MM.1S (cell line): ENCODE measurements around the gene TSPAN7.
A peak's percentile ranks its signal among the peaks of the same experiment; 100 is the strongest.

Experiments used
- DNase-seq: peaks from one replicate; pipeline ENCODE4 v3.0.0-alpha.2; 2015
- H2AFZ ChIP-seq: fragments of 300-600 bp; sonication (generic); 2 replicates; pipeline ENCODE4 v1.6.0; 2016; ENCODE audit warnings: antibody characterized with exemption, low read length
- H3F3A ChIP-seq: fragments of 300-600 bp; sonication (generic); 2 replicates; pipeline ENCODE4 v1.6.1; 2016; ENCODE audit warnings: mild to moderate bottlenecking, antibody characterized with exemption, low read length, moderate library complexity, mixed read lengths; ENCODE audit not compliant: insufficient read depth
- H3K27ac ChIP-seq: fragments of 300-600 bp; sonication (generic); 2 replicates; pipeline ENCODE4 v1.5.1; 2016; ENCODE audit warnings: mild to moderate bottlenecking, low read length
- H3K27me3 ChIP-seq: fragments of 300-600 bp; sonication (generic); replicated peaks from 2 replicates; pipeline ENCODE4 v1.6.0; 2016; ENCODE audit warnings: low read length; ENCODE audit not compliant: insufficient read depth
- H3K36me3 ChIP-seq: fragments of 300-600 bp; sonication (generic); replicated peaks from 2 replicates; pipeline ENCODE4 v1.6.1; 2016; ENCODE audit warnings: mild to moderate bottlenecking, low read length, mixed read lengths; ENCODE audit not compliant: insufficient read depth
- H3K4me1 ChIP-seq: fragments of 300-600 bp; sonication (generic); 2 replicates; pipeline ENCODE4 v1.6.1; 2016; ENCODE audit warnings: low read length, mixed read lengths
- H3K4me2 ChIP-seq: fragments of 300-600 bp; sonication (generic); 2 replicates; pipeline ENCODE4 v1.6.0; 2016; ENCODE audit warnings: low read depth, low read length
- H3K4me3 ChIP-seq: fragments of 300-600 bp; sonication (generic); 2 replicates; pipeline ENCODE4 v1.5.1; 2016; ENCODE audit warnings: low read length, mixed read lengths
- H3K79me2 ChIP-seq: fragments of 300-600 bp; sonication (generic); 2 replicates; pipeline ENCODE4 v1.6.1; 2016; ENCODE audit warnings: mixed run types, low read length, mixed read lengths
- H3K9ac ChIP-seq: fragments of 300-600 bp; sonication (generic); 2 replicates; pipeline ENCODE4 v1.6.1; 2016; ENCODE audit warnings: low read length, mixed read lengths
- H3K9me2 ChIP-seq: fragments of 300-600 bp; sonication (generic); replicated peaks from 2 replicates; pipeline ENCODE4 v1.6.1; 2016; ENCODE audit warnings: mild to moderate bottlenecking, low read length, mixed read lengths; ENCODE audit not compliant: insufficient read depth
- H3K9me3 ChIP-seq: fragments of 300-600 bp; sonication (generic); replicated peaks from 2 replicates; pipeline ENCODE4 v1.6.1; 2016; ENCODE audit warnings: mild to moderate bottlenecking, low read length, mixed read lengths; ENCODE audit not compliant: insufficient read depth
- H4K20me1 ChIP-seq: fragments of 300-600 bp; sonication (generic); 2 replicates; pipeline ENCODE4 v1.6.1; 2016; ENCODE audit warnings: mild to moderate bottlenecking, low read length, moderate library complexity, mixed read lengths; ENCODE audit not compliant: insufficient read depth
- CTCF ChIP-seq: fragments of 300-600 bp; sonication (generic); IDR thresholded peaks from 2 replicates; pipeline ENCODE4 v1.5.1; 2016; ENCODE audit warnings: antibody characterized with exemption, low read length, mixed read lengths
- EZH2 ChIP-seq: fragments of 300-600 bp; sonication (generic); optimal IDR thresholded peaks from 2 replicates; pipeline ENCODE3; 2017; ENCODE audit warnings: low read depth, mild to moderate bottlenecking, antibody characterized with exemption, low read length, mixed read lengths
- EZH2phosphoT487 ChIP-seq: fragments of 300-600 bp; sonication (generic); IDR thresholded peaks from 2 replicates; pipeline ENCODE4 v1.6.1; 2018; ENCODE audit warnings: antibody characterized with exemption, low read length

The TSPAN7 gene

GRCh38 chrX:38596939-38597338, 35.6 kb downstream of the TSPAN7 start:
- Histone ChIP-seq H3K9me3 (no peaks in the 10 kb centered on the region), H3K79me2 (no peaks in the 10 kb centered on the region), H3K36me3 (no peaks in the 10 kb centered on the region), H3K4me1 (0 out of 2 replicates have a peak, but pooled peaks cover 8% of the 10 kb centered on the region), H3K9ac (no peak overlapping the region), H2AFZ (no peak overlapping the region), H3K27me3 (no peaks in the 10 kb centered on the region), H3K27ac (no peak overlapping the region), H3F3A (no peaks in the 10 kb centered on the region), H3K4me2 (peak overlapping the region; percentile 29; the same call in 1 of the 2 replicates), H3K9me2 (no peaks in the 10 kb centered on the region), H4K20me1 (no peaks in the 10 kb centered on the region), H3K4me3 (no peak overlapping the region)
- no peak for DNase-seq
- TF ChIP-seq EZH2 (no peak), EZH2phosphoT487 (no peak), CTCF (no peak)

GRCh38 chrX:38599796-38600755, 38.7 kb downstream of the TSPAN7 start:
- H3K27me3 ChIP-seq = no peaks in the 10 kb centered on the region
- no peaks in the 10 kb centered on the region for H3K79me2 ChIP-seq
- H3K27ac ChIP-seq = no peak overlapping the region
- 0 out of 2 replicates have a peak, but pooled peaks cover 8% of the 10 kb centered on the region for H3K4me1 ChIP-seq
- TF ChIP-seq EZH2phosphoT487 (no peak), CTCF (no peak), EZH2 (no peak)
- no peaks in the 10 kb centered on the region for H3K9me2 ChIP-seq
- no peak overlapping the region for H3K4me2 ChIP-seq
- no peaks in the 10 kb centered on the region for H3F3A ChIP-seq
- no peak overlapping the region for H3K9ac ChIP-seq
- H2AFZ ChIP-seq = no peak overlapping the region
- no peaks in the 10 kb centered on the region for H4K20me1 ChIP-seq
- H3K4me3 ChIP-seq = no peak overlapping the region
- no peaks in the 10 kb centered on the region for H3K9me3 ChIP-seq
- no peak for DNase-seq
- no peaks in the 10 kb centered on the region for H3K36me3 ChIP-seq

GRCh38 chrX:38601866-38602265, 40.5 kb downstream of the TSPAN7 start:
- H3K79me2 ChIP-seq = no peaks in the 10 kb centered on the region
- no peak for TF ChIP-seq EZH2phosphoT487
- TF ChIP-seq CTCF = no peak
- no peak for TF ChIP-seq EZH2
- no peak overlapping the region for H3K27ac ChIP-seq
- H3K4me3 ChIP-seq = no peak overlapping the region
- H3K36me3 ChIP-seq = no peaks in the 10 kb centered on the region
- no peak overlapping the region for H3K9ac ChIP-seq
- 0 out of 2 replicates have a peak, but pooled peaks cover 2% of the 10 kb centered on the region for H3K4me1 ChIP-seq
- no peak for DNase-seq
- H3K27me3 ChIP-seq = no peaks in the 10 kb centered on the region
- no peaks in the 10 kb centered on the region for H3K9me2 ChIP-seq
- H3F3A ChIP-seq = peaks cover 6% of the 10 kb centered on the region
- H3K4me2 ChIP-seq = no peak overlapping the region
- no peaks in the 10 kb centered on the region for H4K20me1 ChIP-seq
- no peak overlapping the region for H2AFZ ChIP-seq
- H3K9me3 ChIP-seq = no peaks in the 10 kb centered on the region
